ENCODE data around the gene CNKSR3.
"Not testable (repeated sequence)": the region's sequence is repeated elsewhere in the genome, so short reads cannot be mapped to it uniquely, and the experiment has no call there.

DNA sequence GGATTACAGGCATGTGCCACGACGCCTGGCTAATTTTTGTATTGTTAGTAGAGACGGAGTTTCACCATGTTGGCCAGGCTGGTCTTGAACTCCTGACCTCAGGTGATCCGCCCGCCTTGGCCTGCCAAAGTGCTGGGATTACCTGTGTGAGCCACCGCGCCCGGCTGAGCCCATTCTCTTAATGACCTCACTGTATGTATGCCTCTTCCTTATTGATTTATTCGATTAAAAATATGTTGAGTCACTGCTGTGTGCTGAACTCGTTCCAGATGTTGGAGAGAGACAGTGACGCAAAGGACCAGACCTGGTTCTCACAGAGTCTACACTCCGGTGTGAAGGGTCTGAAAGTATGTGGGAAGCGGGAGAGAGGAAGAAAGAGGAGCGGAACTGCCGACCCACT is 31.4 kb upstream of the CNKSR3 start:
- TF ChIP-seq POLR2A, POLR2AphosphoS5 (IDR thresholded peaks at IDR 0.05; ENCODE audit: low read depth, low read length): not testable (repeated sequence)
